GM18520 (cell line): ENCODE results near the gene FTO.

Experiments
- ATAC-seq: cut with Tn5 transposase; IDR thresholded peaks from one replicate; pipeline ENCODE4 v1.9.1; 2021; ENCODE audit not compliant: unreplicated experiment

The FTO gene

DNA sequence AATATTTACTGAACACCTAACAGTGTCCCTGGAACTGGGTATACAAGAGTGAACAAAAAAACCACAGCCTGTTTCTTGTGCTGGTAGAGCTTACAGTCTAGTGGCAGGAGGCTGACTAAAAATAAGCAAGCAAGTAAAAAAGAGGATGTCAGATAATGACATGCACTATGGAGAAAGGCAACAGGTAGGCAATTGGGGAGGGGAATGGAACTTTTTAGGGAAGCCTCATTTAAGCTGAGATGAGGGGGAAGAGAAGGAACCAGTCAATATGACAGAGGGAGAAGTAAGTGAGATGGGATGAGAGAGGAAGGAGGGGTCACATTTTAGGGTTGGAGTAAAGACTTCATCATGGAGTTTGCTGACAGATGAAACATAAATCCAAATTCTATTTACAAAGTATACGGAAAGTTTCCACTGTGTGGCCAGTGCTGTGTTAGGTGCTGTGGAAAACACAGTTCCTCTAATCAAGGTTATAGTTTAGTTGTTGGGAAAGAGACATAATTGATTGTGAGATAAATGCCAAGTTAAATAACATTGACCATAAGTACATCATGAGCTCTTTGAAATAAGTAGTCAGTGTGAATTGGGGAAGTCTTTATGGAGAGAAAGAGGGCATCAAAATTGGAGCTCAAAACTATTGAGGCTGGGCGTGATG is 251.4 kb downstream of the FTO start:
- no peak for ATAC-seq

- ATAC-seq, result no peak
These were observed 254.5 kb downstream of the FTO start for GRCh38 chr16:53958341-53958880.

DNA sequence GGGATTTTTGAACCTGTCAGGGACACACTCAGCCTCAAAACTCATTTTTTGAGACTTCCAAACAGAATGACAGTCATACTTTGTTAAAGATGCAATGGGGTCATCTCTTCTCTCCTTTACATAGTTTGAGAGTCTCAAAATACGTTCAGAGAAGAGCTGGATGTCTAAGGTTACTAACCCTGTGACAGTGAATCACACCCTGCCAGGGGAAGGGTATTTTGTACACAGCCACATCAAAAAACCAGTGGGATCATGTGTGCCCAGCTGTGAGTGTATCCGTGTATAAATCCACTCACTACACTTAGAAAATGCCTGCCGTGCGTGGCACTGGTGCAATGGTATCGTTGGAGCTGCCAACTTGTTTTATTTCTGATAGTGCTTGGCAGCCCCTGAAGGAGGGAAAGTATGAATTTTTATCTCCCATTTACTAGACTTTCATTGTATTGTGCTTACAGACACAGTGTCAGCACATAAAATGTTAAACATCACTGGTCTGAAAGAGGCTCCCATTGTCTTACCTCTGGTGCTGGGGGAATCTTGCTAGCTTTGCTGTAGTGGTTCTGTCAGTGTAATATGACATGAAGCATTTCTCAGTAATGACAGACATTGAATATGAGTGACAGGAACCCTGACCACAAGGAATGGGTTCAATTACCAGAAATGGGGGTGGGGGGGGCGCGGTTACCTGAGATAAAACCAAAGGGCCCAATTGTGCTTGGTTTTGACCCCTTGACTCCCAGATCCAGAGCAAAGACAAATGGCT is 256.3 kb downstream of the FTO start:
- ATAC-seq, result no peak

DNA sequence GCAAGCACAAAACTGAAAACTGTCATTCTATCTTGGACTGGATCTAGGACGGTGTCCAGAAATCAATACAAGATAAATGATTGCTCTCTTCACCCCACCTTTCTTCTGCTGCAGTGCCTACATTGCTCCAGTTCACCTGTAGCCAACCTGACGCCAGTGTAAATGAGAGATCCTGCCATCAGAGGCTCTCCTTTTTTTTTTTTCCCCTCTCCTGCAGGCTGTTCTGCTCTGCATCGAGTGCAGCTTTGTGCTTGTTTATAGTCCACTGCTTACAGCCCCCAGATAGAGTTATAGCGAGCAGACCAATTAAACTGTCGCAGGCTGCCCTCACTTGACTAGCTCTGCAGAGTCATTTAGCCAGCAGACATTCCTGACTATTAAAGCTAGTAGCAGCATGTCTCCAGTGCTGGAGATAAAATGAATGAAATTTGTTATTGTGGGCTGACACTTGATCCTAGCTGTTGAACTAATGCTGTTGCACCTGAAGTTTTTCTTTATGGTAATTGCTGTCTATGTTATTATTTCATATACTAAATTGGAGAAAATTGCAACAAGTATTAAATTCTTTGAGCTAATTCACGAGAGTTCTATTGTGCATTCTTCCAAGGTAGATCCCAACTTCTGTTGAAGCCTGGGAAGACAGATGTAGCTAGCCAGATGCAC is 257.1 kb downstream of the FTO start:
- ATAC-seq, result no peak

GRCh38 chr16:53962041-53962440 is 258.1 kb downstream of the FTO start:
- ATAC-seq, result no peak

DNA sequence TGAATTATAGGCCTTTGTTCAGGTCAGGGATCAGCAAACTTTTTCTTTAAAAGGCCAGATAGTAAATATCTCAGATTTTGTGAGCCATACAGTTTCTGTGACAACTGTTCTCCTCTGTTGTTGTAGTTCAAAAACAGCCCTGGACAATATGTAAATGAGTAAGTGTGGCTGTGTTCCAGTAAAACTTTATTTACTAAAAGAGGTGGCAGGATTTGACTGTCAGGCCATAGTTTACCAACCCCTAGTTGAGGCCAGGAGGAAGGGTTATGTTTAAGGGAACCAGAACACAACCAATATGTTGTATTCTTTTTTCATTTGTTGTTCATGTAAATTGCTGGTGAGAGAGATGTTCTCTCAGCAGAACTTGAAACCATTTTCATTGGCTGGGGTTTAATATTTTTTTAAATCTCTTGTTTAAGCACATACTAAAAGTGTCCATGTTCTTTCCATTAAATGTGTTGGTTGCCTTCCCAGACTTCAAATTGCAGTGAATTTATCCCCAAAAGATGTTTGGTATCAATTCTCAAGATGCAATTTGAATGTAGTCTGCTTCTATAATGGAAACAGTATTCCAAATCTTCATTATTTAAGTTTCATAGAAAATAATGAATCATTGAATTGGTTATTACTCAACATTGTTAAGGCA is 260.3 kb downstream of the FTO start:
- no peak for ATAC-seq

- no peak for ATAC-seq
These were observed 263.0 kb downstream of the FTO start for GRCh38 chr16:53966821-53967571.

- ATAC-seq, result no peak
These were observed 263.6 kb downstream of the FTO start for GRCh38 chr16:53967572-53967971.

DNA sequence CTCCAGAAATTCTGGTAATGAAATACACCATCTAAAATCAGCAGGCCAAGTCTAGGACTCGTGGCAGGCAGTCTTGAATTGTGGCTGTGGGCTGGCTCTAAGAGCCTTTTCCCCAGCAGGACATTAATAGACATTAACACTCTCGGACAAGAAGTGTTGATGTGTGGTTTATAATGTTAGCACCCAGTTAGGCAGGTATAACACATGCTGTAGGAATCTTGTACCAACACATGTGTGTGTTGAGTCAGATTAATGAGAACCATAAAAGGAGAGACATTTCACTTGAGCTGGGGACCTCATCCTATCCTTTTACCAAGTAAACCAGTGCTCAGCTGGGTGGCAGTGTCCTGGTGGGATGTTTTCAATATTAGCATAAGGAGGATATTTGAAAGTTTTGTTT is 264.5 kb downstream of the FTO start:
- ATAC-seq, result no peak

DNA sequence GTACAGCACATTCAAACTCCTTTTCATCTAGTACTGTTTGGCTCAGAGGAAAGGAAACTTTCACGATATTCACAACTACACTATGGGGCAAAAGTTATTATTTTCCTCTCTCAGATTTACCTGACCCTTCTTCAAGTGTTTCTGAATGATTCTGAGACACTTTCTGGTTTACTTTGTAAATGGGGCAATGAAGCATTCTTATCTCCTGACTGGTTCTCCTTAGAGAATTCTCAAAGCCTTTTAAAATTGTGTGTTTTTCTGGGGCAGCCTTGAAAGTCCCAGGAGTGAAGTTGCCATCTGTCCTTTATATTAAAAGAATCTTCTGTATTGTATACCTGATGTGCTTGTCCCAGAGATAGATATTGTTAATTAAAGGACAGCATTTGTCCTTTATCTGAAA is 264.9 kb downstream of the FTO start:
- ATAC-seq, result no peak

DNA sequence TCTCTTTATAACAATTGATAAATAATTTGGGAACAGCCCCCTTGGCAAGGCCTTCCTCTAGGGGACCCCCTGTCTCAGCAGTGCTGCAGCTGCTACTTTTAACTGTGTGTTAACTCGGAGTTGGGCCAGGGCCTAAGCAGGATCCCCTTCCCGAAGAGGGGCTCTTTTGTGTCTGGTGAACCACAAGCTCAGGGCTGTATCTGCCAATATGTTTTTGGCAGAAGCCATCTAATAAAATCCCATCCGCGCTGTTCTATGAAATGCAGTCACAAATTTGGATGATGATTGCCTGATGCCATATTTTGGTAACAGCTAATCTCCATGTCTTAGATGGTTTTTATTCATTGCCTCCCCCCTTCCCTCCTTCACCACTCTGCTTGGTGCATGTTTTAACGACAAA is 267.7 kb downstream of the FTO start:
- ATAC-seq, result no peak

DNA sequence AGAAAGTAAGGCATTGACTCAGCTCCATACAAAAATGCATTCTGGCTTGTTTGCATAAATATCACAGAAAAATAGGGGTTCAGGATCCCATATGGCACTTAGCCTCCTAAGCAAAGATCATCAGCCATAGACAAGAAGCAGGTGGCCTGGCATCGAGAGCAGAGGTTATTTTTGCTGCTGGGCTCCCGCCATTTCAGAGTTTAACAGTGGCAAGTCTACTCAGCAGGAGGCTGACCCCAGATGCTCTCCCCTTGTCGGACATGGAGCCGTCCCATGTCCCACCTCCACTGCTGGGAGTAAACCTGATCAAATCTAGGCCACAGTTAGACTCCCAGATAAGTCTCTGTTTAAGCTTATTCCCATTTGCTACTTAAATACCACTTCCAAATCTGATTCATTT is 269.1 kb downstream of the FTO start:
- ATAC-seq, result no peak

- no peak for ATAC-seq
These were observed 270.6 kb downstream of the FTO start for GRCh38 chr16:53974484-53975080.

- ATAC-seq, result no peak
These were observed 276.7 kb downstream of the FTO start for GRCh38 chr16:53980675-53981074.

GRCh38 chr16:53982631-53983042 is 278.7 kb downstream of the FTO start:
- ATAC-seq, result no peak

- no peak for ATAC-seq
These were observed 281.0 kb downstream of the FTO start for GRCh38 chr16:53984936-53985335.

DNA sequence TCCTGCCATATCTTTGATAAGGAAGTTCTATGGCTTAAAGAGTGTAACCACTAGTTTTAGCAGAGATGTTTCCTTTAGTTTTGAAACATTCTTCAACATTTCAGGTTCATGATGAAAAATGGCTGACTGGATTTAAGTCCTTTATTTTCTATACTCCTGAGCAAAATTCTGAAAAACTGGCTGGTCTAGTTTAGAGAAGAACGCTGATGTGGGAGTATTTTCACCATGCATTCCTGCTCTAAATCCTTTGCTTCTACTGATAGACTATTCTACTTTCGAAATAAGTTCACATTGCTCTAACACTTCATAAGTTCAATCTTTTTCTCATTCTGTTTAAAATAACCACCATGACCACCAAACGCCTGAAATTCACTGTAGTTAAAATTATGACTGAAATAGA is 281.9 kb downstream of the FTO start:
- ATAC-seq, result no peak

GRCh38 chr16:53986793-53987192 is 282.8 kb downstream of the FTO start:
- no peak for ATAC-seq

DNA sequence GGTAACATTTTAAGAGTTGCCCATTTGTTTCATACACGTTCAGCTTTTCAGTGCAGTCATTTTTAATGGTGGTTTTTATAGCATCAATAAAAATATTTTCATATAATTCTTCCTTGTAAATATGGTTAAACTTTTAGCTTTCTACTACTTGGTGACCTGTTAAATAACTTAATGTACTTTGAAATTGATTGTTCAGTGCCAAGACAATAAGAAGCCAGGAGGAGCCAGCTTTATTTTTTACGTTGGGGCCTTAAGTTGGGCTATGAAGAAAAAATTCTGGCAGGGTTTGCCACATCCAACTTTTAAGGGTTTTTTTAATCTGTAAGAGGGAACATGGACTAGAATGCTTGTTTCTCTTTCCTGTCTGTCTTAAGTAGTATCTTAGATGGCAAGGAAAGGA is 284.2 kb downstream of the FTO start:
- no peak for ATAC-seq

- ATAC-seq, result no peak
These were observed 285.6 kb downstream of the FTO start for GRCh38 chr16:53989597-53989996.
